Muscle of leg (tissue), 11 donors: ENCODE measurements around the gene MLLT1. TPM values are rescaled to one million over a fixed set of nuclear protein-coding genes. Genes with fewer than 3 reads are reported as not detected.

Experiments used
- DNase-seq: peaks from one replicate; pipeline ENCODE4 v3.0.0; 2013
- H3K27ac ChIP-seq: one replicate; pipeline ENCODE4 v1.5.1; 2013; ENCODE audit warnings: mild to moderate bottlenecking, low read length, control low read depth
- H3K27me3 ChIP-seq: one replicate; pipeline ENCODE4 v1.6.1; 2013; ENCODE audit warnings: low read length; ENCODE audit not compliant: control insufficient read depth, insufficient read depth
- H3K36me3 ChIP-seq: one replicate; pipeline ENCODE4 v1.6.1; 2013; ENCODE audit warnings: low read length; ENCODE audit not compliant: control insufficient read depth, insufficient read depth
- H3K4me1 ChIP-seq: one replicate; pipeline ENCODE4 v1.6.1; 2013; ENCODE audit warnings: low read length; ENCODE audit not compliant: control insufficient read depth, insufficient read depth
- H3K4me3 ChIP-seq: one replicate; pipeline ENCODE4 v1.5.1; 2013; ENCODE audit warnings: low read length, control low read depth
- H3K9me3 ChIP-seq: replicated peaks from 2 replicates; pipeline ENCODE4 v1.6.1; 2013; ENCODE audit warnings: low read depth, low read length; ENCODE audit not compliant: control insufficient read depth
- WGBS: methylation state at CpG from one replicate; pipeline ENCODE4 v1.1.5; 2013; ENCODE audit warnings: missing lambda C conversion rate; ENCODE audit not compliant: insufficient coverage; 5-methylcytosine and 5-hydroxymethylcytosine counted together
- polyA plus RNA-seq, 8 donors: library from polyadenylated mRNA; unstranded; fragments of 120-200 nt; gene quantifications; one replicate each; pipeline versions ENCODE4 v1.2.1 to v1.2.3, GENCODE V29; 2013; ENCODE audit warnings: inconsistent platforms in 1 of 8, low replicate concordance in 1 of 8; ENCODE audit not compliant: insufficient read length in 8 of 8, insufficient read depth in 1 of 8
- total RNA-seq: library from RNA; stranded (reverse); fragments of 120-200 nt; gene quantifications from one replicate; pipeline ENCODE4 v1.2.4, GENCODE V29; 2013

MLLT1 gene
- total and polyA plus RNA-seq, 9 donors: 11.9 to 63.4 (median 56.4) TPM

DNA sequence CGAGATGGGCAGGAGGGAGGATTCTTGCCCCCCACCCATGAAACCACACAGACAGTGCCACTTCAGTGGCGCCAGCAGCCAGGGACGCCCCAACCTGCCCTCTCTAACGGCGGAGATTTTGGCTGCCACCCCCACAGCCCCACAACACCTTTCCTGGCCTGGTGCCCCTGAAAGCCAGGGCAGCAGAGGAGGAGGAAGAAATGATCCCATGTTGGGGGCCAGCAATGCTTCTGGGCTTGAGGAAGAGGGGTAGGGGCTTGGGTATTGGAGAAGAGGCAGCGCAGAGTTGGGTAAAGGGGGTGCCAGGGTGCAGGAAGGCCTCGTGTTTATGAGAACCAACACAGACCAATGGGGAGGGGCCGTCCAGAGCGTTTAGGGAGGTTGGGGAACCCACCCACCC, 1.7 kb downstream of the MLLT1 start:
- Histone ChIP-seq H3K4me1 (peaks cover 63% of the 10 kb centered on the region), H3K27ac (no peak overlapping the region), H3K36me3 (peaks cover 11% of the 10 kb centered on the region), H3K27me3 (no peaks in the 10 kb centered on the region), H3K9me3 (no peaks in the 10 kb centered on the region), H3K4me3 (no peak overlapping the region)
- WGBS: 100% methylated on average over 1 of the region's 9 CpGs
- no peak for DNase-seq

DNA sequence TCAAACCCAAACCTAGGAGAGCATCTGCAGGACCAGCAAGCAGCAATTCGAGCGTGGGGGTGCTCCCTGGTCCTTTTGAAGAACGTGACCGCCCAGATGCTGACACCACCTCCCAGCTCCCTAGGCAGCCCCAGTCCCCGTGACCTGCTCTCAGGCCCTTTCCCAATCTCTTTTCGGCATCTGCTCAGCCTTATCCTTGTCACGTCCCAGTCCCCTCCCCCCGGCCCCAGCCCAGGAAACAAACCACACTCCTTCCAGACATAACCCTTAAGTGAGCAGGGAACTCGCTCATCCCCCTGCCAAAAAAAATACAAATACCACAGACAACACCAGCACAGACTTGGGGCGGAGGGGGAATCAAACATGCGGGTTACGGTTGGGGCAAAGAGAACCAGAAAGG, 3.3 kb downstream of the MLLT1 start:
- WGBS: 23% methylated on average over 12 of the region's 12 CpGs
- H3K9me3 ChIP-seq: no peaks in the 10 kb centered on the region
- H3K4me1 ChIP-seq: peaks cover 79% of the 10 kb centered on the region
- H3K27me3 ChIP-seq: no peaks in the 10 kb centered on the region
- peak; percentile 38 for DNase-seq
- H3K27ac ChIP-seq: peak overlapping the region; percentile 9
- peaks cover 11% of the 10 kb centered on the region for H3K36me3 ChIP-seq
- H3K4me3 ChIP-seq: no peak overlapping the region

DNA sequence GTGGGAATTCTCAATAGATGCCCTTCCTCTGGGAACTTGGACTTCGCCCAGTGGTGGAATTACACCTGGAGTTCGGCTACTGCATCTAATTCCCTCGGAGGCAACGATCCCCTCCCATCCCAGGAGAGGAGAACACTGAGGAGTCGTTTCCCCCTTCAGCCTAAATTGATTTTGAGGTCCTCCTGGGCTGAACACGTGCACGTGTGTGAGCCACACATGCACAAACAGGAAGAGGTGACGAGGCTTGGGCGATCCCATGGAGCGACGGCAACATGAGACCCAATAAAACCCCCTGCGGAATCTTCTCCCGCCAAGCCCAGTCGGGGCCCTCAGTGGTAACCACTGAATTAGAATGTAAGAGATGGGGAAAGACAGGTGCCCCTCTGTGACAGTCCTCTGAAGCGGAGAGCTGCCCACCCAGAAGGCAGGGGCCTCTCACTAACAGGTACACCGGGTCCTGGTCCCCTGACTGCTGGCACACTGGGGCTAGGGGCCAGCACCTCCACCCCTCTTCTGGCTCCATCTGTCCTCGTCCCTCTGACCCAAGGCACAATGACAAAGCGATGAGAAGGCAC, 4.5 kb downstream of the MLLT1 start:
- peaks cover 90% of the 10 kb centered on the region for H3K4me1 ChIP-seq
- no peaks in the 10 kb centered on the region for H3K27me3 ChIP-seq
- DNase-seq: no peak
- 54% methylated on average over 12 of the region's 18 CpGs for WGBS
- H3K27ac ChIP-seq: peak overlapping the region; percentile 83
- peaks cover 12% of the 10 kb centered on the region for H3K36me3 ChIP-seq
- H3K4me3 ChIP-seq: no peak overlapping the region
- no peaks in the 10 kb centered on the region for H3K9me3 ChIP-seq

DNA sequence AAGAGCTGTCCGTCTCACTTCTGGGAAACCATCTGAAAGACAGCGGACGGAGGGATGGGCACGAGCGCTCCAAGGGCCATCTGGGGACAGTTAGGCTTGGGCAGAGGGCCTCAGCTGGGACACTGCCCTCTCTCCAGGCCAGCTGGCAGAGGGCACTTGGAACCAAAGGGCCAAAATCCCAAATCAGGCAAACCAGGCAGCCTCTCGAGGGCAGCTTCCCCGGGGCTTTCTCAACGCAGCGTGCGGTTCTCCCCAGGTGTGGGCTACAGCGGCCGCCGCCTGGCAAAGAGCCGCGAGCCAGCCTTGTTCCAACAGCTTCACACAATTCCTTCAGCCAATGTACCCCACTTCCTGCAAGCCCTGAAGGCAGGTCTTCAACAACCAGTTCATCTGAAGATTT, 5.0 kb downstream of the MLLT1 start:
- H3K4me3 ChIP-seq: no peak overlapping the region
- peaks cover 91% of the 10 kb centered on the region for H3K4me1 ChIP-seq
- no peaks in the 10 kb centered on the region for H3K27me3 ChIP-seq
- H3K9me3 ChIP-seq: no peaks in the 10 kb centered on the region
- peaks cover 18% of the 10 kb centered on the region for H3K36me3 ChIP-seq
- WGBS: 85% methylated on average over 10 of the region's 15 CpGs
- H3K27ac ChIP-seq: peak overlapping the region; percentile 83
- DNase-seq: peak; percentile 46

DNA sequence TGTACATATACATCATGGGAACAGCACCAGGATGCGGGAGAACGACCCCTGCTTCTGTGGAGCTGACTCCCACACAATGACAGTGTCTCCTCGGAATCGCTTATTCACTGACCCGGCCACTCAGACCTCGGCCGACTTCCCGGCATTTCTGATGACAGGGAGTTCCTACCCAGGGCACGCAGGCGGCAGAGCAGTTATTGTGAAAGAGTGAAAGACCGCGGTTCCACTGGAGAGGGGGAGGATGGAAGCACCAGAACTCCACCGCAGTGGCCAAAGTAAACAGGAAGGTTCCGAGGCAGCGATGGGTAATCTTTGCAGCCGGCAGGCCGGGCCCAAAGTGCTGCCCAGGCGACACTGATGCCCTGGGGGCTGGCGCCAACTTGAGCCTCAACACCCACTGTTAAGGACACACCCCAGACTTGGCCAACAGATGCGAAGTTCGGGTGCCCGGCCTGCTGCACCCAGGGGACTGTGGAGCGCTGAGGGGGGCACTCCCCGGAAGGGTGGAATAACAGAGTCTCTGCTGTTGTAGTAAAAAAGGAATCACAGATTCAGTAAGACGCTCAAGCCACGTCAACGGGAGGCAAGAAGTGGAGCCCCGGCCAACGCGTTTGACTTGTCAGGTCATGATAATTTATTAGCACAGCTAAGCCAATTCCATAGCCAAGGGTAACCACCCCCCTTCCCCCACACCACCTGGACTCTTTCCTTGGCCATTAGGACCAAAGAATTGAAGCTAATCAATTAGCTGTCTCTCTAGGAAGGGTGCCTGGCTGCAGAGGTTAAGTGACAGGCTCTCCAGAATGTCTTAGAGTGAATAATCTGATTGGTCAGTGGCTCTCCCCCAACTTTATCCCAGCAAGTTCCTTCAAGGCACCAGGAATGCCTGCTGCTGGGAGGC, 5.8 kb downstream of the MLLT1 start:
- peaks cover 87% of the 10 kb centered on the region for H3K4me1 ChIP-seq
- WGBS: 32% methylated on average over 13 of the region's 30 CpGs
- H3K36me3 ChIP-seq: peaks cover 25% of the 10 kb centered on the region
- DNase-seq: peak; percentile 68
- H3K27ac ChIP-seq: peak overlapping the region; percentile 83
- no peaks in the 10 kb centered on the region for H3K27me3 ChIP-seq
- H3K4me3 ChIP-seq: no peak overlapping the region
- H3K9me3 ChIP-seq: no peaks in the 10 kb centered on the region

DNA sequence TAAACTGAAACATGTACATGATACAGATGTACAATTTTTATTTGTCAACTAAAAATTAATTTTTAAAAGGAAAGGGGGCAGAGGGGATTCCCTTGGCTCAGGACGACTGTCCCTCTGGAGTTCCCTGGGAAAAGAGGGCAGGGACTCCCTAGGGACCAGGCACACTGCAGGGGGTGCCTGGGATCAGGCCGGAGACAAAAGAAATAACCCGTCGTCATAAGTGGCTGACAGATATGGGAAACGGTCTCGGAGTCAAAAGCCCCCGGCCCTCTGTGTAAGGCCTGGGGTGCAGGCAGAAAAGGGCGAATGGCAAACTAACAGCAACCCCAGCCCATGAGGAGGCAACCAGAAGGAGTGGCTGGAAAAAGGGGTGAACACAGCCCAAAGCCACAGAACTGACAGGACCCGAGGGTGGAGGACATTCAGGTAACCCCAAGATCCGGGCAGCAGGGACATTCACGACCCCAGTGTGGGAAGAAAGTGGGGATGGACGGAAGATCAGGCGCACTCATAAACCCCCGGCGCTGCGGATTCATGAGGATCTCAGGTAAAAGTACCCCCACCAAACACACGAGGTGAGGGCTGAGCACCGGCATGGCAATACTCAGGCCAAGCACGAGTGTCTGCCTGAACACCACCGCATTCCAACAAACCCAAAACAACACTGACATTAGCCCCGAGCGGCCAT, 6.7 kb downstream of the MLLT1 start:
- H3K9me3 ChIP-seq: no peaks in the 10 kb centered on the region
- H3K4me1 ChIP-seq: peaks cover 80% of the 10 kb centered on the region
- peaks cover 27% of the 10 kb centered on the region for H3K36me3 ChIP-seq
- H3K4me3 ChIP-seq: no peak overlapping the region
- WGBS: 70% methylated on average over 21 of the region's 22 CpGs
- no peak for DNase-seq
- H3K27me3 ChIP-seq: no peaks in the 10 kb centered on the region
- peak overlapping the region; percentile 83 for H3K27ac ChIP-seq

DNA sequence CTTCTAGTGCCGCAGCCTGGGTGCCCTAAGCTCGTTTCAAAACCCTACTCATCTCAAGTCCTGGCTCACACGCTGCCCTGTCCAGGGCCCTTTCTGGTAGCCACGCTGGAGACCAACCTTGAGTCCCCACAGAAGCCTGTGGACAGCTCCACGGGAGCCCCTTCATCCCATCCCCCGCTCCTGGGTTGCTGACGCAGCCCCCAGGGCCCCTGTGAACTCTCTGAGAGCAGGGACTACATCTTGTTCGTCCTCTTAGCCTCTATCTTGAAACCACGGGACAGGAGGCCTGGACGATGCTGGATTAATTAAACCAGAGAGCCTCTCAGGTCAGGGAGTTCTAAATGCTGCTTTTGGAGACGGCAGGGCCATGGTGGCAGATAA, 7.4 kb downstream of the MLLT1 start:
- 26% methylated on average over 10 of the region's 11 CpGs for WGBS
- peaks cover 27% of the 10 kb centered on the region for H3K36me3 ChIP-seq
- H3K27me3 ChIP-seq: no peaks in the 10 kb centered on the region
- H3K4me1 ChIP-seq: peaks cover 74% of the 10 kb centered on the region
- H3K4me3 ChIP-seq: no peak overlapping the region
- H3K27ac ChIP-seq: peak overlapping the region; percentile 83
- H3K9me3 ChIP-seq: no peaks in the 10 kb centered on the region
- no peak for DNase-seq

DNA sequence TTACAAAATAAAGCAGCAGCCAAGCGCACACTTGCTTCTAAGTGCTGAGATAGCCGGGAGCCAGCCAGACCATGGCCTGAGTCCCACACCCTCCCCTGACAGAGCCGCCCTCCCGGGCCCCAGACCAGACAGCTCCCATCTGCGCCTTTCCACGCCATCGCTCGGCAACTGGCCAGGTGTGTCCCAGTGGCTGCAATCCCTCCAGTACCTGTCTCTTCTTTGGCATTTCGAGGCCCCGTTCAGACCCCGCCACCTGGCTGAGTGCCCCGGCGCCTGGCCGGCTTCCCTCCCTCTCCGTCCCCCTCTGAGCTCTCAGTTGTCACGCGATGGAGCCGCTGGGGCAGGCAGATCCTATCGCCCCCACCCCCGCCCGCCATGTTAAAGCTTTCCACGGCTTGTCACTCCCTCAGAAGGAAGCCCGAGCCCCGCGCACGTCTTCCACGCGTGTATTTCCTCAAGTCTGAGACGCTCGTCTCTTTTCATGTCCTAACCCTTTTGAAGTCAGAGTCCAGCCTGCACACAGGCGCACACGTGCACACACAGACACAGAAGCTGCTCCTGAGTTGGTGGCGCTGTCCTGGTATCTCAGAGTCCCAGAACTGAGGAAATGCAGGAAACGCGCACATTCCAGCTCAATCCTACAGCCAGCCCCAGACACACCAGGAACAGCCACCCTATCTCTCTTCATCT, 7.9 kb downstream of the MLLT1 start:
- Histone ChIP-seq H3K27ac (peak overlapping the region; percentile 83), H3K27me3 (no peaks in the 10 kb centered on the region), H3K4me3 (peak overlapping the region; percentile 7), H3K4me1 (peaks cover 68% of the 10 kb centered on the region), H3K9me3 (no peaks in the 10 kb centered on the region), H3K36me3 (peaks cover 27% of the 10 kb centered on the region)
- peak; percentile 81 for DNase-seq
- 3% methylated on average over 35 of the region's 35 CpGs for WGBS

DNA sequence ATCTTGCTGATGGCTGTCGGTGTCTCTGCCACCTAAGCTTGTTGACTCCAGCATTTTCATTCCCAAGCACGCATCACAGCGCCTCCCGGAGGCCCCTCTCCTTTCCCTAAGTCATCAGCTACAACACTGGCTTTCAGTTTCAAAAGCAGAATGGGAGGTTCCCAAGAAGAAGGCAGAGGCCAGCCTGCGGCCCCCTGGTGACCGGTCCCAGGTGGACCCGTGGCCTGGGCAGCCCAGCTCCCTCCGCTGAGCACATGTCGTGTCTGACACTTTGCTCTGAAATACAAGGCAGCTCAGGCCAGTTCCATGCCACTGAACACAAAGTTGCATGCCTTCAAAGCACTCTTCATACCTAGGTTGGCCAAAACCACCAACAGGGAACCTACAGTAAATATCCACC, 8.5 kb downstream of the MLLT1 start:
- Histone ChIP-seq H3K27me3 (no peaks in the 10 kb centered on the region), H3K4me3 (no peak overlapping the region), H3K9me3 (no peaks in the 10 kb centered on the region), H3K27ac (peak overlapping the region; percentile 83), H3K36me3 (peaks cover 27% of the 10 kb centered on the region), H3K4me1 (peaks cover 62% of the 10 kb centered on the region)
- WGBS: 50% methylated on average over 9 of the region's 9 CpGs
- DNase-seq: no peak

DNA sequence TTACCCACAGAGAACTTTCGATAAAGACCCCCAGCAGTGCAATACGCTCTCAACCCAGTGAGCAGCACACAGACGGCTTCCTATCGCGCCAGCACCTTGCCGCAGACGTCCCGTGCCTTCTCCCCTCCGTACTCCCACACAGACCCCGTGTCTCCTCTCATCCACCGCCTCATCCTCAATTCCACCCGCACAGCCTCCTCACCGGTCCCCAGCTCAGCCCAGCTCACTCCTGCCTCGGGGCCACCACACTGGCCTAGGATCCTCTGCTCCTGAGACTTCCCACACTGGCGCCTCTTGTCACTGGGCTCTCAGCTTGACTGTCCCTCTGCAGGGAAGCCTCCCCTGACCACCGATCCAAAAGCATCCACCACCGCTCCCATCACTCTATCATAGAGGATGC, 9.0 kb downstream of the MLLT1 start:
- peaks cover 27% of the 10 kb centered on the region for H3K36me3 ChIP-seq
- peak overlapping the region; percentile 83 for H3K27ac ChIP-seq
- H3K27me3 ChIP-seq: no peaks in the 10 kb centered on the region
- DNase-seq: no peak
- H3K4me1 ChIP-seq: peaks cover 58% of the 10 kb centered on the region
- WGBS: 89% methylated on average over 17 of the region's 17 CpGs
- no peaks in the 10 kb centered on the region for H3K9me3 ChIP-seq
- H3K4me3 ChIP-seq: no peak overlapping the region
